Measurements from ENCODE around the gene STK17A.

GRCh38 chr7:43649755-43650274, 66.9 kb downstream of the STK17A start:
- no peak for TF ChIP-seq CTCF (IDR thresholded peaks at IDR 0.05)
- TF ChIP-seq POLR2A (IDR thresholded peaks at IDR 0.05): no peak
- TF ChIP-seq EP300 (IDR thresholded peaks at IDR 0.05): no peak

Data from ovary (tissue), 3 donors.